Endothelial cell of umbilical vein (primary cell): ENCODE data around the gene HTR3A.

Source experiments
- CTCF ChIP-seq, 2 donors: IDR thresholded peaks; 1 replicate in 1 of 2; 2 replicates in 1 of 2; pipeline ENCODE4 v1.5.1; 2011; ENCODE audit warnings: low read length in 2 of 2, mild to moderate bottlenecking in 2 of 2, moderate library complexity in 2 of 2, control low read depth in 1 of 2, inconsistent platforms in 1 of 2, low read depth in 1 of 2; ENCODE audit not compliant: insufficient read depth in 1 of 2; ENCODE audit errors: extremely low read depth in 1 of 2
- EZH2 ChIP-seq: IDR thresholded peaks from 2 replicates; pipeline ENCODE4 v1.6.1; 2012; ENCODE audit warnings: borderline replicate concordance, low read depth, mild to moderate bottlenecking, moderate library complexity, low read length, inconsistent platforms; ENCODE audit not compliant: severe bottlenecking
- GATA2 ChIP-seq: IDR thresholded peaks from 2 replicates; pipeline ENCODE4 v1.7.0; 2011; ENCODE audit warnings: low read depth, mild to moderate bottlenecking, moderate library complexity, mixed read lengths, low read length; ENCODE audit not compliant: insufficient read length, insufficient read depth
- JUN ChIP-seq: IDR thresholded peaks from 2 replicates; pipeline ENCODE4 v1.6.1; 2011; ENCODE audit warnings: borderline replicate concordance, low read depth; ENCODE audit not compliant: insufficient read length, insufficient read depth
- POLR2A ChIP-seq: IDR thresholded peaks from 2 replicates; pipeline ENCODE4 v1.6.1; 2012; ENCODE audit warnings: low read depth, mild to moderate bottlenecking, control low read depth, low read length
- POLR2AphosphoS5 ChIP-seq: IDR thresholded peaks from 2 replicates; pipeline ENCODE4 v1.6.1; 2012; ENCODE audit warnings: low read depth, mild to moderate bottlenecking, control low read depth, low read length, moderate library complexity; ENCODE audit not compliant: insufficient read depth

GRCh38 chr11:114031967-114032320 lies 57.0 kb downstream of the HTR3A start:
- TF ChIP-seq EZH2 = no peak
- TF ChIP-seq POLR2AphosphoS5 = no peak
- TF ChIP-seq CTCF (IDR thresholded peaks at IDR 0.05; ENCODE audit: extremely low read depth in 1 of 2, insufficient read depth in 1 of 2, low read depth in 1 of 2, low read length in 2 of 2) = no peak
- no peak for TF ChIP-seq JUN
- TF ChIP-seq POLR2A = no peak
- no peak for TF ChIP-seq GATA2
